B cell (primary cell): Measurements from ENCODE around the gene CCBE1. TPM values are rescaled to one million over a fixed set of nuclear protein-coding genes. Genes with fewer than 3 reads are reported as not detected.

Experiments
- ATAC-seq: fragments of 200-7000 bp; cut with Tn5 transposase; one replicate; pipeline ENCODE4 v1.10.0; 2021; ENCODE audit warnings: low read depth, mild to moderate bottlenecking, moderate number of reproducible peaks, moderate library complexity
- CTCF ChIA-PET: fragments of 350-600 bp; sonication (Branson Sonifier 250); formaldehyde crosslinking; loops from one replicate; lab custom pipeline; 2021; ENCODE audit warnings: antibody characterized with exemption, inconsistent platforms; lab: Charles Lee
- POLR2A ChIA-PET: fragments of 350-600 bp; sonication (Branson Sonifier 250); formaldehyde crosslinking; loops from one replicate; lab custom pipeline; 2021; ENCODE audit warnings: antibody characterized with exemption; lab: Charles Lee
- DNase-seq: peaks from one replicate; pipeline ENCODE4 v3.0.0; 2013
- H2AFZ ChIP-seq: 2 replicates; pipeline ENCODE4 v1.6.1; 2012; ENCODE audit warnings: mild to moderate bottlenecking, low read depth, low read length; ENCODE audit not compliant: insufficient read depth, poor library complexity, severe bottlenecking
- H3K27ac ChIP-seq, 2 donors: 1 replicate in 1 of 2; 2 replicates in 1 of 2; pipeline ENCODE4 v1.5.1; 2012 to 2013; ENCODE audit warnings: low read length in 2 of 2, mild to moderate bottlenecking in 2 of 2, moderate library complexity in 1 of 2
- H3K27me3 ChIP-seq, 4 experiments: fragments of 200-600 bp in 1 of 4; sonication (generic) in 1 of 4; replicated peaks in 1 of 4; 1 replicate in 2 of 4; 2 replicates in 2 of 4; pipeline versions ENCODE4 v1.6.1 to v1.7.0; 2013 to 2016; ENCODE audit warnings: low read length in 3 of 4, mild to moderate bottlenecking in 2 of 4, mixed read lengths in 1 of 4, moderate library complexity in 1 of 4; ENCODE audit not compliant: insufficient read depth in 4 of 4, control insufficient read depth in 3 of 4; ENCODE audit errors: control extremely low read depth in 1 of 4
- H3K36me3 ChIP-seq, 2 experiments: replicated peaks in 1 of 2; 1 replicate in 1 of 2; 2 replicates in 1 of 2; pipeline versions ENCODE4 v1.6.1 to v1.7.1; 2013; ENCODE audit warnings: low read length in 1 of 2; ENCODE audit not compliant: insufficient read depth in 2 of 2, control insufficient read depth in 1 of 2; ENCODE audit errors: control extremely low read depth in 1 of 2, extremely low read depth in 1 of 2
- H3K4me1 ChIP-seq, 2 donors: fragments of 200-600 bp in 1 of 2; sonication (generic) in 1 of 2; 1 replicate in 1 of 2; 2 replicates in 1 of 2; pipeline versions ENCODE4 v1.5.1 to v1.6.1; 2013 to 2017; ENCODE audit warnings: low read length in 2 of 2; ENCODE audit not compliant: control insufficient read depth in 2 of 2, insufficient read depth in 2 of 2
- H3K4me2 ChIP-seq: replicated peaks from 2 replicates; pipeline ENCODE3; 2012; ENCODE audit warnings: mild to moderate bottlenecking, low read depth, low read length; ENCODE audit not compliant: poor library complexity, severe bottlenecking
- H3K4me3 ChIP-seq, 5 experiments: fragments of 200-600 bp in 1 of 5; sonication (generic) in 1 of 5; 1 replicate in 3 of 5; 2 replicates in 2 of 5; pipeline versions ENCODE4 v1.5.1 to v1.7.0; 2011 to 2016; ENCODE audit warnings: low read length in 4 of 5, mild to moderate bottlenecking in 4 of 5, low read depth in 2 of 5, control low read depth in 1 of 5, moderate library complexity in 1 of 5; ENCODE audit not compliant: insufficient read depth in 1 of 5; ENCODE audit errors: control extremely low read depth in 1 of 5, extremely low read depth in 1 of 5
- H3K79me2 ChIP-seq: fragments of 200-600 bp; sonication (generic); one replicate; pipeline ENCODE4 v1.6.0; 2016; ENCODE audit warnings: low read length; ENCODE audit not compliant: control insufficient read depth, insufficient read depth
- H3K9ac ChIP-seq: fragments of 200-600 bp; sonication (generic); 2 replicates; pipeline ENCODE4 v1.6.1; 2017; ENCODE audit warnings: mild to moderate bottlenecking, low read length, moderate library complexity
- H3K9me3 ChIP-seq, 3 donors: one replicate each; pipeline versions ENCODE4 v1.6.1 to v1.7.1; 2013; ENCODE audit warnings: low read length in 2 of 3; ENCODE audit not compliant: control insufficient read depth in 2 of 3, insufficient read depth in 1 of 3; ENCODE audit errors: control extremely low read depth in 1 of 3
- H4K20me1 ChIP-seq: 2 replicates; pipeline ENCODE4 v1.6.0; 2012; ENCODE audit warnings: mild to moderate bottlenecking, low read length; ENCODE audit not compliant: insufficient read depth, control insufficient read depth, poor library complexity, severe bottlenecking
- H3K27ac Mint-ChIP-seq: one replicate; pipeline ENCODE4 v1.8.0; 2021; ENCODE audit warnings: mixed read lengths
- H3K27me3 Mint-ChIP-seq: one replicate; pipeline ENCODE4 v1.8.0; 2021; ENCODE audit warnings: mixed read lengths
- H3K4me1 Mint-ChIP-seq: one replicate; pipeline ENCODE4 v1.8.0; 2021; ENCODE audit warnings: mixed read lengths
- H3K4me3 Mint-ChIP-seq: one replicate; pipeline ENCODE4 v1.8.0; 2021; ENCODE audit warnings: mixed read lengths
- H3K9me3 Mint-ChIP-seq: one replicate; pipeline ENCODE4 v1.8.0; 2022; ENCODE audit warnings: mixed read lengths; ENCODE audit not compliant: insufficient read depth
- CTCF ChIP-seq: fragments of 200-600 bp; IDR thresholded peaks from one replicate; pipeline ENCODE4 v1.8.0; 2022; ENCODE audit warnings: antibody characterized with exemption, mild to moderate bottlenecking
- EZH2 ChIP-seq: IDR thresholded peaks from 2 replicates; pipeline ENCODE4 v1.6.1; 2012; ENCODE audit warnings: borderline replicate concordance, low read depth, mild to moderate bottlenecking, moderate library complexity, low read length; ENCODE audit not compliant: insufficient read depth, poor library complexity, severe bottlenecking
- WGBS: methylation state at CpG from one replicate; pipeline ENCODE4 v1.1.5; 2013; ENCODE audit warnings: missing lambda C conversion rate; ENCODE audit not compliant: insufficient coverage; 5-methylcytosine and 5-hydroxymethylcytosine counted together
- intact Hi-C: fragments of 100-400 bp; cut with micrococcal nuclease; formaldehyde crosslinking; loops from one replicate; pipeline ENCODE4 v1.10.0; 2022
- polyA plus RNA-seq: library from polyadenylated mRNA; depleted of rRNA; stranded (reverse); fragments of >200 nt; gene quantifications from 2 replicates; pipeline ENCODE4 v1.2.3, GENCODE V29; 2012
- total RNA-seq, 2 donors: library from RNA; stranded (reverse); fragments of 120-200 nt in 1 of 2; gene quantifications; 1 replicate in 1 of 2; 2 replicates in 1 of 2; pipeline versions ENCODE4 v1.2.3 to v1.2.4, GENCODE V29; 2013 to 2022

CCBE1 gene
- total and polyA plus RNA-seq, 2 donors (not counting 1 experiment from before 2014, with no cell fraction given), result not detected

GRCh38 chr18:59549503-59550173 lies 147.6 kb downstream of the CCBE1 start:
- TF ChIP-seq CTCF, result no peak
- no peak for TF ChIP-seq EZH2
- DNase-seq, result no peak
- Histone ChIP-seq H3K36me3 (no peaks in the 10 kb centered on the region), H3K27me3 (peaks cover 0 to 4% (median 0%) of the 10 kb centered on the region in 4 experiments), H3K4me3 (no peak overlapping the region), H2AFZ (no peak overlapping the region), H3K9ac (no peak overlapping the region), H4K20me1 (no peaks in the 10 kb centered on the region), H3K27ac (no peak overlapping the region), H3K4me2 (no peak overlapping the region), H3K4me1 (no peaks in the 10 kb centered on the region), H3K79me2 (no peaks in the 10 kb centered on the region), H3K9me3 (no peaks in the 10 kb centered on the region)
- H3K4me3 Mint-ChIP-seq, result no peak overlapping the region
- 78% methylated on average over 3 of the region's 3 CpGs for WGBS
- no peaks in the 10 kb centered on the region for H3K27me3 Mint-ChIP-seq
- no peak for ATAC-seq
- intact Hi-C loops, result no loop called here
- no peaks in the 10 kb centered on the region for H3K4me1 Mint-ChIP-seq
- ChIA-PET CTCF (no interaction called here), POLR2A (interaction anchor here (0.7 kb wide), 1 partner anchor 195 kb away, joined by 6 read pairs; no protein-coding TSS in a partner anchor)
- H3K9me3 Mint-ChIP-seq, result peaks cover 6% of the 10 kb centered on the region
- H3K27ac Mint-ChIP-seq, result no peak overlapping the region

DNA sequence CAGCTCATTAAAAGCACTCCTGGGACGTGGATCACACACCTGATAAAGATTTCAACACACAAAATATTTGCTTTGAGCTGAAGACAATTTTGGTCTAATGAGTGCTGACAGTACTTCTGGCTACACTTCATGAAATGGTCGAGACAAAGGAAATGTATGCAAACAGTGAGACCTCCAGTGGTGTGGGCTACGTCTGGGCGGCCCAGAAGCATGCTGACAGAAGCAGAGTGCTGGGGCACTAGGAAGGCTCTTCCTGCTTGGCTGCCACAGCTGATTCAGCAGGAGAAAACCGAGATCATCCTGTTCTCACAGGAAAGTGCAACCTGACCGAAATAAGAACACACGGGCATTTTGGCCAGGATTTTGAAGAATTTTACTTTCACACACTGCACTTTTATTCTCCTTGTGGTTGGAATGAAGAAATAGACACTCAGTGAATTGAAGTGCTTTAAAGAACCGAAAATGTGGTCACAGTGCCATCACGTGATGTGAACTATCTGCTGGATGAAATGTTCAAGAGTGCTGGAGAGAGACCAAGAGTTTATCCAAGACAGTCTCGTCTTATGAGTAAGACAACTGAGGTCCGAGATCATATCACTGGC lies 149.5 kb downstream of the CCBE1 start:
- WGBS, result 68% methylated on average over 8 of the region's 11 CpGs
- POLR2A ChIA-PET, result no interaction called here
- H3K27ac Mint-ChIP-seq, result no peak overlapping the region
- CTCF ChIA-PET, result no interaction called here
- H3K9me3 Mint-ChIP-seq, result peaks cover 6% of the 10 kb centered on the region
- H3K27ac ChIP-seq, result no peak overlapping the region
- no peaks in the 10 kb centered on the region for H3K4me1 Mint-ChIP-seq
- H3K27me3 Mint-ChIP-seq, result peaks cover under 1% of the 10 kb centered on the region
- H3K4me1 ChIP-seq, result no peaks in the 10 kb centered on the region
- H3K79me2 ChIP-seq, result no peaks in the 10 kb centered on the region
- DNase-seq, result no peak
- no peak overlapping the region for H3K4me3 ChIP-seq
- H4K20me1 ChIP-seq, result no peaks in the 10 kb centered on the region
- peaks cover 0 to 4% (median 0%) of the 10 kb centered on the region in 4 experiments for H3K27me3 ChIP-seq
- ATAC-seq, result no peak
- H3K9ac ChIP-seq, result no peak overlapping the region
- no peak overlapping the region for H3K4me2 ChIP-seq
- no peaks in the 10 kb centered on the region for H3K36me3 ChIP-seq
- H3K4me3 Mint-ChIP-seq, result no peak overlapping the region
- intact Hi-C loops, result no loop called here
- no peak for TF ChIP-seq EZH2
- no peak for TF ChIP-seq CTCF
- no peaks in the 10 kb centered on the region for H3K9me3 ChIP-seq
- H2AFZ ChIP-seq, result no peak overlapping the region
